Peyer's patch (tissue), 4 donors: Measurements from ENCODE around the gene STH.
"Not testable (repeated sequence)": the region's sequence is repeated elsewhere in the genome, so short reads cannot be mapped to it uniquely, and the experiment has no call there.

Source experiments
- CTCF ChIP-seq, 6 experiments: fragments of 450-650 bp in 4 of 6; fragments of 200-600 bp in 2 of 6; sonication (generic) in 1 of 6; IDR thresholded peaks; one replicate each; pipeline ENCODE4 v1.5.1; 2017 to 2019; ENCODE audit warnings: antibody characterized with exemption in 6 of 6, mild to moderate bottlenecking in 3 of 6, moderate library complexity in 1 of 6
- POLR2A ChIP-seq, 2 donors: fragments of 450-650 bp; IDR thresholded peaks; one replicate each; pipeline ENCODE4 v1.5.1; 2017; ENCODE audit warnings: antibody characterized with exemption in 2 of 2, mild to moderate bottlenecking in 2 of 2, moderate library complexity in 2 of 2

- TF ChIP-seq CTCF, POLR2A (IDR thresholded peaks at IDR 0.05): not testable (repeated sequence)
Measured at GRCh38 chr17:46006082-46006481, 7.0 kb downstream of the STH start.
